Measurements from ENCODE around the gene TSBP1.
A peak's percentile ranks its signal among the peaks of the same experiment; 100 is the strongest.

TSBP1 gene

DNA sequence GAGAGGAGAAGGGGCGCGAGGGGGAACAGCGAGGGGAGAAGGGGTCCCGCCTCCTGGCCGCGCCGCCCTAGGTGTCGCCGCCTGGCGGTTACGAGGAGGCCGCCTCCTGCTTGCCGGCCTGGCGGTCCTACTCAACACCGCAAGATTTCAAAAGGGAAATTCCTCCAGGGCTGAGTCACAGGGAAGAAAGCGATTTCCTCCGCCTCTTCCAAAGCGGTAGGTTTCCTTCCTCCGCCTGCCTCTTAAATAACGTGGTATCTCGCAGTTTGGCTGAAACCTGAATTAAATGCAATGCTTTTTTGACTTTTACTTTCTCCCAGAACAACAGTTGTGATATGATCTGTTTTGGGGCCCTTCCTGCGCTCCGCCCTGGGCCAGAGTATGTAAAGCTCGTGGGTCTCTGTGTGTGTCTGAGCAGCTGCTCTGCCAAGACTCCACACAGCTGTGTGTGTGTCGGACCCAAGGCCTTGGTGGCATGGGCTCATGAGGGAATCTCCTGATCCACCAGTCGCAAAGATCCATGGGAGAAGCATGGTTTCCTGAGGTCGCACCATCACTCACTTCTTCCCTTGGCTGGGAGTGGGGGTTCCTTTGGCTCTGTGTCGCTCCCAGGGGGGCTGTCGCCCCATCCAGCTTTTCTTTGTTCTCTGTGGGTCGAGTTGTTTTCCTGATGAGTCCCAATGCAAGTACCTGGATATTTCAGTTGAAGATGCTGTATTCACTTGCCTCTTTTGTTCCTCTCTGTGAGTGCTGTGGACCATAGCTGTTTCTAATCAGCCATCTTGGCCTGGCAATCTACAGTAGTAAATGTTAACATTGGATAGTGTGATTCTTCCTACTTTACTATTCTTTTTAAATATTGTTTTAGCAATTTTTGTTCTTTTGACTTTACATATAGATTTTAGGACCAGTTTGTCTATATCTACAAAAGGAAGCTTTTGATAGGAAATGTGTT, 116.2 kb downstream of the TSBP1 start:
- Histone ChIP-seq H3K36me3 (ENCODE audit: low read length) (no peaks in the 10 kb centered on the region), H3F3A (ENCODE audit: insufficient read depth) (peaks cover 11% of the 10 kb centered on the region; the same call in 1 of the 2 replicates), H3K27me3 (ENCODE audit: low read length) (no peaks in the 10 kb centered on the region), H3K4me2 (ENCODE audit: low read depth, low read length, poor library complexity, severe bottlenecking) (peak overlapping the region; percentile 96), H3K79me2 (ENCODE audit: insufficient read depth, low read length) (peaks cover 22% of the 10 kb centered on the region), H3K9me3 (ENCODE audit: insufficient read depth, low read length) (no peaks in the 10 kb centered on the region), H3K27ac (ENCODE audit: low read depth, low read length) (peak overlapping the region; percentile 61), H3K4me3 (ENCODE audit: insufficient read depth, low read length, poor library complexity, severe bottlenecking) (peak overlapping the region; percentile 54), H3K9me2 (replicated peaks; ENCODE audit: insufficient read depth, low read length) (no peaks in the 10 kb centered on the region), H3K9ac (ENCODE audit: low read length) (peak overlapping the region; percentile 64), H2AFZ (ENCODE audit: low read depth, low read length, severe bottlenecking) (peak overlapping the region; percentile 96), H4K20me1 (ENCODE audit: low read depth, low read length) (no peaks in the 10 kb centered on the region)
- TF ChIP-seq, protein P1, sequence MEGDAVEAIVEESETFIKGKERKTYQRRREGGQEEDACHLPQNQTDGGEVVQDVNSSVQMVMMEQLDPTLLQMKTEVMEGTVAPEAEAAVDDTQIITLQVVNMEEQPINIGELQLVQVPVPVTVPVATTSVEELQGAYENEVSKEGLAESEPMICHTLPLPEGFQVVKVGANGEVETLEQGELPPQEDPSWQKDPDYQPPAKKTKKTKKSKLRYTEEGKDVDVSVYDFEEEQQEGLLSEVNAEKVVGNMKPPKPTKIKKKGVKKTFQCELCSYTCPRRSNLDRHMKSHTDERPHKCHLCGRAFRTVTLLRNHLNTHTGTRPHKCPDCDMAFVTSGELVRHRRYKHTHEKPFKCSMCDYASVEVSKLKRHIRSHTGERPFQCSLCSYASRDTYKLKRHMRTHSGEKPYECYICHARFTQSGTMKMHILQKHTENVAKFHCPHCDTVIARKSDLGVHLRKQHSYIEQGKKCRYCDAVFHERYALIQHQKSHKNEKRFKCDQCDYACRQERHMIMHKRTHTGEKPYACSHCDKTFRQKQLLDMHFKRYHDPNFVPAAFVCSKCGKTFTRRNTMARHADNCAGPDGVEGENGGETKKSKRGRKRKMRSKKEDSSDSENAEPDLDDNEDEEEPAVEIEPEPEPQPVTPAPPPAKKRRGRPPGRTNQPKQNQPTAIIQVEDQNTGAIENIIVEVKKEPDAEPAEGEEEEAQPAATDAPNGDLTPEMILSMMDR (IDR thresholded peaks at IDR 0.05; ENCODE audit: insufficient read depth, low read length, poor library complexity, severe bottlenecking), result peak; percentile 59
- TF ChIP-seq EZH2phosphoT487 (conservative IDR thresholded peaks at IDR 0.05; ENCODE audit: low read length), result no peak

- Histone ChIP-seq H4K20me1 (ENCODE audit: low read depth, low read length) (no peaks in the 10 kb centered on the region), H3K36me3 (ENCODE audit: low read length) (no peaks in the 10 kb centered on the region), H3K79me2 (ENCODE audit: insufficient read depth, low read length) (peaks cover 17% of the 10 kb centered on the region), H3K27me3 (ENCODE audit: low read length) (no peaks in the 10 kb centered on the region), H3K9me2 (replicated peaks; ENCODE audit: insufficient read depth, low read length) (no peaks in the 10 kb centered on the region), H3F3A (ENCODE audit: insufficient read depth) (peaks cover 11% of the 10 kb centered on the region; the same call in 1 of the 2 replicates), H3K4me2 (ENCODE audit: low read depth, low read length, poor library complexity, severe bottlenecking) (peak overlapping the region; percentile 96), H3K27ac (ENCODE audit: low read depth, low read length) (no peak overlapping the region), H2AFZ (ENCODE audit: low read depth, low read length, severe bottlenecking) (peak overlapping the region; percentile 96), H3K9ac (ENCODE audit: low read length) (peak overlapping the region; percentile 64), H3K4me3 (ENCODE audit: insufficient read depth, low read length, poor library complexity, severe bottlenecking) (peak overlapping the region; percentile 54), H3K9me3 (ENCODE audit: insufficient read depth, low read length) (0 out of 2 replicates have a peak, but pooled peaks cover 1% of the 10 kb centered on the region)
- TF ChIP-seq EZH2phosphoT487 (conservative IDR thresholded peaks at IDR 0.05; ENCODE audit: low read length), result no peak
- TF ChIP-seq, protein P1 (IDR thresholded peaks at IDR 0.05; ENCODE audit: insufficient read depth, low read length, poor library complexity, severe bottlenecking), result no peak
Observed at GRCh38 chr6:32254761-32255198, 116.9 kb downstream of the TSBP1 start.

GRCh38 chr6:32252331-32253009, 119.2 kb downstream of the TSBP1 start:
- H3K27ac ChIP-seq (ENCODE audit: low read depth, low read length), result no peak overlapping the region
- no peak overlapping the region for H3K4me3 ChIP-seq (ENCODE audit: insufficient read depth, low read length, poor library complexity, severe bottlenecking)
- H3K27me3 ChIP-seq (ENCODE audit: low read length), result no peaks in the 10 kb centered on the region
- H3K4me2 ChIP-seq (ENCODE audit: low read depth, low read length, poor library complexity, severe bottlenecking), result no peak overlapping the region
- no peaks in the 10 kb centered on the region for H3K9me2 ChIP-seq (replicated peaks; ENCODE audit: insufficient read depth, low read length)
- no peak for TF ChIP-seq EZH2phosphoT487 (conservative IDR thresholded peaks at IDR 0.05; ENCODE audit: low read length)
- TF ChIP-seq, protein P1 (IDR thresholded peaks at IDR 0.05; ENCODE audit: insufficient read depth, low read length, poor library complexity, severe bottlenecking), result no peak
- H4K20me1 ChIP-seq (ENCODE audit: low read depth, low read length), result no peaks in the 10 kb centered on the region
- peaks cover 17% of the 10 kb centered on the region for H3K79me2 ChIP-seq (ENCODE audit: insufficient read depth, low read length)
- H3K36me3 ChIP-seq (ENCODE audit: low read length), result no peaks in the 10 kb centered on the region
- H3K9me3 ChIP-seq (ENCODE audit: insufficient read depth, low read length), result peaks cover 14% of the 10 kb centered on the region; the same call in 1 of the 2 replicates
- H2AFZ ChIP-seq (ENCODE audit: low read depth, low read length, severe bottlenecking), result no peak overlapping the region
- peaks cover 11% of the 10 kb centered on the region; the same call in 1 of the 2 replicates for H3F3A ChIP-seq (ENCODE audit: insufficient read depth)
- H3K9ac ChIP-seq (ENCODE audit: low read length), result no peak overlapping the region
